WERI-Rb-1 (cell line): ENCODE results near the gene CDK13.

ENCODE experiments used
- DNase-seq: peaks from one replicate; pipeline ENCODE4 v3.0.0-alpha.2; 2020
- H3K27ac ChIP-seq: fragments of 250-450 bp; sonication (Bioruptor Pico); 2 replicates; pipeline ENCODE4 v1.5.1; 2020; ENCODE audit warnings: mild to moderate bottlenecking, moderate library complexity
- H3K27me3 ChIP-seq: fragments of 250-450 bp; sonication (Bioruptor Pico); 2 replicates; pipeline ENCODE4 v1.5.1; 2021; ENCODE audit warnings: mild to moderate bottlenecking, low read depth, moderate library complexity; ENCODE audit not compliant: insufficient read depth, severe bottlenecking
- H3K36me3 ChIP-seq: fragments of 250-450 bp; sonication (Bioruptor Pico); 2 replicates; pipeline ENCODE4 v1.5.1; 2020; ENCODE audit warnings: mild to moderate bottlenecking, moderate library complexity
- H3K4me3 ChIP-seq: 2 replicates; pipeline ENCODE4 v1.5.1; 2011; ENCODE audit warnings: low read depth, mild to moderate bottlenecking, control low read depth, low read length
- H3K9me3 ChIP-seq: fragments of 250-450 bp; sonication (Bioruptor Pico); 2 replicates; pipeline ENCODE4 v1.5.1; 2021; ENCODE audit warnings: mild to moderate bottlenecking, moderate library complexity; ENCODE audit not compliant: severe bottlenecking
- CTCF ChIP-seq: IDR thresholded peaks from 2 replicates; pipeline ENCODE4 v1.5.1; 2011; ENCODE audit warnings: low read depth, mild to moderate bottlenecking, control low read depth, inconsistent platforms, low read length

Gene CDK13

GRCh38 chr7:40095695-40096327 lies 145.8 kb downstream of the CDK13 start:
- DNase-seq, result no peak
- no peak overlapping the region for H3K27ac ChIP-seq
- H3K36me3 ChIP-seq, result peaks cover 30% of the 10 kb centered on the region
- H3K27me3 ChIP-seq, result no peaks in the 10 kb centered on the region
- H3K9me3 ChIP-seq, result no peaks in the 10 kb centered on the region
- no peak for TF ChIP-seq CTCF
- no peak overlapping the region for H3K4me3 ChIP-seq

GRCh38 chr7:40097728-40098127 lies 147.7 kb downstream of the CDK13 start:
- Histone ChIP-seq H3K27me3 (no peaks in the 10 kb centered on the region), H3K36me3 (peaks cover 23% of the 10 kb centered on the region), H3K9me3 (no peaks in the 10 kb centered on the region), H3K27ac (no peak overlapping the region), H3K4me3 (no peak overlapping the region)
- no peak for DNase-seq
- TF ChIP-seq CTCF, result no peak

- H3K27me3 ChIP-seq, result no peaks in the 10 kb centered on the region
- no peak overlapping the region for H3K27ac ChIP-seq
- peaks cover 14% of the 10 kb centered on the region for H3K36me3 ChIP-seq
Observed at GRCh38 chr7:40098810-40099209, 148.8 kb downstream of the CDK13 start.

GRCh38 chr7:40099837-40100236 lies 149.8 kb downstream of the CDK13 start:
- Histone ChIP-seq H3K4me3 (no peak overlapping the region), H3K9me3 (no peaks in the 10 kb centered on the region), H3K27me3 (no peaks in the 10 kb centered on the region), H3K36me3 (peaks cover 4% of the 10 kb centered on the region), H3K27ac (no peak overlapping the region)
- DNase-seq, result no peak
- TF ChIP-seq CTCF, result no peak

More at GRCh38 chr7:40098810-40099209, 148.8 kb downstream of the CDK13 start:
- Histone ChIP-seq H3K9me3 (no peaks in the 10 kb centered on the region), H3K4me3 (no peak overlapping the region)
- TF ChIP-seq CTCF, result no peak
- no peak for DNase-seq

- TF ChIP-seq CTCF, result no peak
- Histone ChIP-seq H3K27ac (no peak overlapping the region), H3K4me3 (no peak overlapping the region), H3K36me3 (no peaks in the 10 kb centered on the region; the same call in 1 of the 2 replicates), H3K27me3 (no peaks in the 10 kb centered on the region), H3K9me3 (no peaks in the 10 kb centered on the region)
- DNase-seq, result no peak
Observed at GRCh38 chr7:40101201-40101600, 151.1 kb downstream of the CDK13 start.

GRCh38 chr7:40102897-40103296 lies 152.8 kb downstream of the CDK13 start:
- H3K36me3 ChIP-seq, result no peaks in the 10 kb centered on the region
- no peak overlapping the region for H3K27ac ChIP-seq
- H3K4me3 ChIP-seq, result no peak overlapping the region
- no peak for DNase-seq
- no peaks in the 10 kb centered on the region for H3K9me3 ChIP-seq
- H3K27me3 ChIP-seq, result no peaks in the 10 kb centered on the region
- TF ChIP-seq CTCF, result no peak
